ENCODE measurements around the gene OLFML1. TPM values are rescaled to one million over a fixed set of nuclear protein-coding genes. Genes with fewer than 3 reads are reported as not detected.

Gene OLFML1
- total and polyA plus RNA-seq, 2 donors (not counting 3 experiments of a cell fraction or from before 2014, with no cell fraction given): not detected

GRCh38 chr11:7538031-7538430, 52.7 kb downstream of the OLFML1 start:
- no peak overlapping the region for H3K9ac ChIP-seq (replicated peaks; ENCODE audit: extremely low read depth, insufficient read depth, low read length)
- BruUV-seq (replicated peaks): no TSS peak
- H3K79me2 ChIP-seq (ENCODE audit: control insufficient read depth, insufficient read depth, low read length): no peaks in the 10 kb centered on the region
- POLR2A ChIA-PET: no interaction called here
- DNase-seq (ENCODE audit: low read depth, low spot score): no peak
- dilution Hi-C loops (cut with MboI; ENCODE audit: extremely low pct_ligation_motif_present, low sequenced_read_pairs) (no loop called here), intact Hi-C loops (cut with micrococcal nuclease) (no loop called here)
- no peak for FAIRE-seq
- H3K9me3 ChIP-seq (replicated peaks; ENCODE audit: control insufficient read depth, insufficient read depth, low read length): no peaks in the 10 kb centered on the region
- no peak overlapping the region for H3K27ac ChIP-seq (ENCODE audit: insufficient read depth, low read depth, low read length)
- no peak for TF ChIP-seq MYC (IDR thresholded peaks at IDR 0.05; ENCODE audit: low read depth, low read length)
- TF ChIP-seq EZH2 (IDR thresholded peaks at IDR 0.05; ENCODE audit: borderline replicate concordance, low read depth, low read length, severe bottlenecking): no peak
- no peak for TF ChIP-seq POLR2A (IDR thresholded peaks at IDR 0.05; ENCODE audit: low read depth, low read length)
- no peak for TF ChIP-seq POLR2AphosphoS5 (IDR thresholded peaks at IDR 0.05; ENCODE audit: insufficient read depth, low read depth, low read length)
- TF ChIP-seq CTCF (IDR thresholded peaks at IDR 0.05; ENCODE audit: extremely low read depth in 1 of 2, insufficient read depth in 1 of 2, low read depth in 1 of 2, low read length in 2 of 2): no peak
- no peak for TF ChIP-seq FOS (IDR thresholded peaks at IDR 0.05; ENCODE audit: borderline replicate concordance, insufficient read depth, low read length)
- no peak for TF ChIP-seq MAX (IDR thresholded peaks at IDR 0.05; ENCODE audit: insufficient read depth, insufficient read length)
- TF ChIP-seq GATA2 (IDR thresholded peaks at IDR 0.05; ENCODE audit: insufficient read depth, insufficient read length, low read depth, low read length): no peak
- TF ChIP-seq JUN (IDR thresholded peaks at IDR 0.05; ENCODE audit: borderline replicate concordance, insufficient read depth, insufficient read length, low read depth): no peak
- no peaks in the 10 kb centered on the region for H3K4me1 ChIP-seq (ENCODE audit: control insufficient read depth, extremely low read depth, insufficient read depth, low read length)
- H4K20me1 ChIP-seq (replicated peaks; ENCODE audit: control insufficient read depth, extremely low read depth, insufficient read depth, low read length): no peaks in the 10 kb centered on the region
- H3K27me3 ChIP-seq (ENCODE audit: control insufficient read depth in 2 of 2, insufficient read depth in 2 of 2, low read length in 2 of 2): peaks cover 0 to 5% of the 10 kb centered on the region in 2 experiments
- no peaks in the 10 kb centered on the region for H3K36me3 ChIP-seq (ENCODE audit: control insufficient read depth in 2 of 2, extremely low read depth in 1 of 2, insufficient read depth in 2 of 2, low read length in 2 of 2)
- H3K9me1 ChIP-seq (replicated peaks; ENCODE audit: control insufficient read depth, extremely low read depth, insufficient read depth, low read length): no peaks in the 10 kb centered on the region
- H2AFZ ChIP-seq (ENCODE audit: low read depth, low read length): no peak overlapping the region
- CTCF ChIA-PET: interaction anchor here (1.0 to 1.1 kb wide), 2 partner anchors 13 to 33 kb away, joined by 3 to 4 read pairs; no protein-coding TSS in a partner anchor
- H3K4me3 ChIP-seq (replicated peaks in 1 of 3; ENCODE audit: insufficient read depth in 1 of 3, low read depth in 1 of 3, low read length in 3 of 3): no peak overlapping the region
- H3K4me2 ChIP-seq (ENCODE audit: insufficient read depth, low read length): no peak overlapping the region
